Measurements from ENCODE around the gene AUTS2.

GRCh38 chr7:69742237-69742636 is 144.0 kb downstream of the AUTS2 start:
- no peak for TF ChIP-seq CTCF (conservative IDR thresholded peaks at IDR 0.05 in 1 of 2, IDR thresholded peaks at IDR 0.05 in 1 of 2; ENCODE audit: low read depth in 1 of 2, low read length in 2 of 2)
- no peak for TF ChIP-seq EZH2 (IDR thresholded peaks at IDR 0.05; ENCODE audit: low read length, missing control alignments)
